Left ventricle myocardium inferior (tissue), 1 donor: ENCODE results near the gene ERH. TPM values are rescaled to one million over a fixed set of nuclear protein-coding genes. Genes with fewer than 3 reads are reported as not detected.

Source experiments
- DNase-seq: peaks from one replicate; pipeline ENCODE4 v3.0.0-alpha.2; 2020
- H3K27ac ChIP-seq: fragments of 200-600 bp; replicated peaks from 2 replicates; pipeline ENCODE4 v1.8.0; 2021
- H3K27me3 ChIP-seq: fragments of 200-600 bp; 2 replicates; pipeline ENCODE4 v1.8.0; 2021; ENCODE audit warnings: low read depth
- H3K36me3 ChIP-seq: fragments of 200-600 bp; 2 replicates; pipeline ENCODE4 v1.8.0; 2021
- H3K4me1 ChIP-seq: fragments of 200-600 bp; 2 replicates; pipeline ENCODE4 v1.8.0; 2021
- H3K4me3 ChIP-seq: fragments of 200-600 bp; 2 replicates; pipeline ENCODE4 v1.8.0; 2021; ENCODE audit warnings: mild to moderate bottlenecking, moderate library complexity
- H3K9me3 ChIP-seq: fragments of 200-600 bp; replicated peaks from 2 replicates; pipeline ENCODE4 v1.8.0; 2021
- CTCF ChIP-seq: fragments of 200-600 bp; IDR thresholded peaks from 2 replicates; pipeline ENCODE4 v1.8.0; 2021; ENCODE audit warnings: antibody characterized with exemption, mild to moderate bottlenecking, borderline replicate concordance
- intact Hi-C: fragments of 100-400 bp; cut with micrococcal nuclease; formaldehyde crosslinking; loops from one replicate; pipeline ENCODE4 v1.11.0; 2022
- total RNA-seq: library from RNA; stranded (reverse); fragmentation: NEBNext Ultra II Directional; extraction: Animal tissue kit (Norgen Biotek cat#: 25700); gene quantifications from one replicate; pipeline ENCODE4 v1.2.1, GENCODE V29; 2021
- donor health status: DM: no; HTN: yes; CAD: no; lungs with severe emphysema.

Gene ERH
- total RNA-seq, 1 donor from 2014 or later, result 105 TPM

GRCh38 chr14:69360438-69361108 lies 37.5 kb downstream of the ERH start:
- no peak for DNase-seq
- intact Hi-C loops, result no loop called here
- Histone ChIP-seq H3K27ac (no peak overlapping the region), H3K4me1 (peaks cover 8% of the 10 kb centered on the region), H3K36me3 (no peaks in the 10 kb centered on the region), H3K27me3 (no peaks in the 10 kb centered on the region), H3K9me3 (no peaks in the 10 kb centered on the region), H3K4me3 (no peak overlapping the region)
- TF ChIP-seq CTCF, result no peak

GRCh38 chr14:69358966-69359365 lies 39.1 kb downstream of the ERH start:
- Histone ChIP-seq H3K9me3 (no peaks in the 10 kb centered on the region), H3K4me1 (peaks cover 16% of the 10 kb centered on the region), H3K27ac (no peak overlapping the region), H3K27me3 (no peaks in the 10 kb centered on the region), H3K4me3 (no peak overlapping the region), H3K36me3 (no peaks in the 10 kb centered on the region)
- TF ChIP-seq CTCF, result no peak
- intact Hi-C loops, result loop anchor here (10.0 kb wide), 1 partner anchor 114 kb away; no protein-coding TSS in a partner anchor
- DNase-seq, result no peak

- H3K36me3 ChIP-seq, result no peaks in the 10 kb centered on the region
- H3K27me3 ChIP-seq, result no peaks in the 10 kb centered on the region
- H3K27ac ChIP-seq, result no peak overlapping the region
- no peak overlapping the region for H3K4me3 ChIP-seq
- no peak for TF ChIP-seq CTCF
- peaks cover 16% of the 10 kb centered on the region for H3K4me1 ChIP-seq
- intact Hi-C loops, result loop anchor here (10.0 kb wide), 1 partner anchor 114 kb away; no protein-coding TSS in a partner anchor
- no peaks in the 10 kb centered on the region for H3K9me3 ChIP-seq
- no peak for DNase-seq
Measured at GRCh38 chr14:69358233-69358963, 39.7 kb downstream of the ERH start.

GRCh38 chr14:69357544-69358200 lies 40.4 kb downstream of the ERH start:
- no peaks in the 10 kb centered on the region for H3K9me3 ChIP-seq
- H3K27me3 ChIP-seq, result no peaks in the 10 kb centered on the region
- no peak overlapping the region for H3K4me3 ChIP-seq
- TF ChIP-seq CTCF, result no peak
- H3K27ac ChIP-seq, result no peak overlapping the region
- H3K36me3 ChIP-seq, result no peaks in the 10 kb centered on the region
- intact Hi-C loops, result loop anchor here (10.0 kb wide), 1 partner anchor 113 kb away; no protein-coding TSS in a partner anchor
- no peak for DNase-seq
- peaks cover 16% of the 10 kb centered on the region for H3K4me1 ChIP-seq

GRCh38 chr14:69356903-69357543 lies 41.1 kb downstream of the ERH start:
- no peak overlapping the region for H3K4me3 ChIP-seq
- intact Hi-C loops, result loop anchor here (10.0 kb wide), 1 partner anchor 112 kb away; no protein-coding TSS in a partner anchor
- no peaks in the 10 kb centered on the region for H3K27me3 ChIP-seq
- no peak for DNase-seq
- H3K9me3 ChIP-seq, result no peaks in the 10 kb centered on the region
- no peak overlapping the region for H3K27ac ChIP-seq
- peaks cover under 1% of the 10 kb centered on the region for H3K36me3 ChIP-seq
- peaks cover 16% of the 10 kb centered on the region for H3K4me1 ChIP-seq
- no peak for TF ChIP-seq CTCF
